A673 (cell line): ENCODE results near the gene DES.

ENCODE experiments used
- EZH2 ChIP-seq: fragments of 200-600 bp; sonication (generic); IDR thresholded peaks from 2 replicates; pipeline ENCODE4 v1.6.1; 2017; ENCODE audit warnings: borderline replicate concordance, low read depth, mild to moderate bottlenecking, mixed read lengths, antibody characterized with exemption, low read length; ENCODE audit not compliant: poor library complexity, severe bottlenecking
- TF ChIP-seq, protein P1 (sequence below): fragments of 300-800, 200-600 bp; sonication (generic); conservative IDR thresholded peaks from 2 replicates; pipeline ENCODE4 v1.5.1; 2017; ENCODE audit warnings: low read depth, mild to moderate bottlenecking, antibody characterized with exemption, low read length, moderate library complexity, mixed read lengths

GRCh38 chr2:219448099-219448775, 30.1 kb downstream of the DES start:
- TF ChIP-seq, protein P1, sequence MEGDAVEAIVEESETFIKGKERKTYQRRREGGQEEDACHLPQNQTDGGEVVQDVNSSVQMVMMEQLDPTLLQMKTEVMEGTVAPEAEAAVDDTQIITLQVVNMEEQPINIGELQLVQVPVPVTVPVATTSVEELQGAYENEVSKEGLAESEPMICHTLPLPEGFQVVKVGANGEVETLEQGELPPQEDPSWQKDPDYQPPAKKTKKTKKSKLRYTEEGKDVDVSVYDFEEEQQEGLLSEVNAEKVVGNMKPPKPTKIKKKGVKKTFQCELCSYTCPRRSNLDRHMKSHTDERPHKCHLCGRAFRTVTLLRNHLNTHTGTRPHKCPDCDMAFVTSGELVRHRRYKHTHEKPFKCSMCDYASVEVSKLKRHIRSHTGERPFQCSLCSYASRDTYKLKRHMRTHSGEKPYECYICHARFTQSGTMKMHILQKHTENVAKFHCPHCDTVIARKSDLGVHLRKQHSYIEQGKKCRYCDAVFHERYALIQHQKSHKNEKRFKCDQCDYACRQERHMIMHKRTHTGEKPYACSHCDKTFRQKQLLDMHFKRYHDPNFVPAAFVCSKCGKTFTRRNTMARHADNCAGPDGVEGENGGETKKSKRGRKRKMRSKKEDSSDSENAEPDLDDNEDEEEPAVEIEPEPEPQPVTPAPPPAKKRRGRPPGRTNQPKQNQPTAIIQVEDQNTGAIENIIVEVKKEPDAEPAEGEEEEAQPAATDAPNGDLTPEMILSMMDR, result no peak
- no peak for TF ChIP-seq EZH2
